HG03442 (cell line): ENCODE measurements around the gene EPB41L4A.
"Not testable (repeated sequence)": the region's sequence is repeated elsewhere in the genome, so short reads cannot be mapped to it uniquely, and the experiment has no call there.

Source experiments
- ATAC-seq: cut with Tn5 transposase; IDR thresholded peaks from one replicate; pipeline ENCODE4 v1.9.1; 2021; ENCODE audit warnings: mild to moderate bottlenecking, moderate library complexity; ENCODE audit not compliant: unreplicated experiment

Gene EPB41L4A

DNA sequence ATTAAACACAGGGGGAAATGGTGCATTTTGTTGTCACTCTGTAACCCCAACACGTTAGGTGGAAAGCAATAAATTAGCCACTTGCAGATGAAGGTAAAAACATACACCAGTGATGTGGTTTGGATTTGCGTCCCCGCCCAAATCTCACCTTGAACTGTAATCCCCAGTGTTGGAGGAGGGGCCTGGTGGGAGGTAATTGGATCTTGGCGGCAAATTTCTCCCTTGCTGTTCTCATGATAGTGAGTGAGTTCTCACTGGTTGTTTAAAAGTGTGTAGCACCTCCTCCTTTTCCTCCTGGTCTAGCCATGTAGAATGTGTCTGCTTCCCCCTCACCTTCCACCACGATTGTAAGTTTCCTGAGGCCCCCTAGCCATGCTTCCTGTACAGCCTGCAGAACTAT, 17.2 kb downstream of the EPB41L4A start:
- ATAC-seq: no peak

DNA sequence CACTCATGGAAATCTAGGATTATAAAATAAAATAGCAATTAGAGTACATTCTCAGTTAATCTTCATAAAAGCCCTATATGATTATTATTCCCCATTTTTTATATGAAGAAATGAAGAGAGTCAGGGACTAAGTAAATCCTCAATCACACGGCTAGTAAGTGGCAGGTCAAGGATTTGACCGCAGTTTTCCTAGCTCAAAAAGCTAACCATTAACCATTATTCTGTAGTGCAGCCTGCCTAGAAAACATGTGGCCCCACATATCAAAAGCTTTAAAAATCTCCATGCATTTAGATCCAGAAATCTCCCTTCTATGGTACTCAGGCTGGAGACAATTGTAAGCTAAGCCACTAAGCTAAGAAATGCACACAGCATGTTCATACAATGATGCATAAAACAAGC, 21.4 kb downstream of the EPB41L4A start:
- no peak for ATAC-seq

DNA sequence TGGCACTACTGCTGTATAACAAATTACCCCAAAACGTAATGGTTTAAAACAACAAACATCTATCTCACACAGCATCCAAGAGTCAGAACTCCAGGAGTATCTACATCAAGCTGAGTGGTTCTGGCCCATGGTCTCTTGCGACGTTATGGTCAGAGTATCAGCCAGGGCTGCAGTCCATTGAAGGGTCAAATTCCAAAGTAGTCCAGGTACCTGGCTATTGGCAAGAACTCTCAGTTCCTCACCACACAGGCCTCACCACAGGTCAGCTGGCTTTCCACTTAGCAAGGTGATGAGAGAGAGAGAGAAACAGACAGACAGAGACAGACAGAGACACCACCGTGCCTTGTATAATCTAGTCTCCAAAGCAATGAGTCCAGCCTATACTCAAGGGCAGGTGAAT, 22.6 kb downstream of the EPB41L4A start:
- ATAC-seq: no peak

DNA sequence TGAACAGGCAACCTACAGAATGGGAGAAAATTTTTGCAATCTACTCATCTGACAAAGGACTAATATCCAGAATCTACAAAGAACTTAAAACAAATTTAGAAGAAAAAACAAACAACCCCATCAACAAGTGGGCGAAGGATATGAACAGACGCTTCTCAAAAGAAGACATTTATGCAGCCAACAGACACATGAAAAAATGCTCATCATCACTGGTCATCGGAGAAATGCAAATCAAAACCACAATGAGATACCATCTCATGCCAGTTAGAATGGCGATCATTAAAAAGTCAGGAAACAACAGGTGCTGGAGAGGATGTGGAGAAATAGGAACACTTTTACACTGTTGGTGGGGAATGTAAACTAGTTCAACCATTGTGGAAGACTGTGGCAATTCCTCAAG, 23.8 kb downstream of the EPB41L4A start:
- ATAC-seq: not testable (repeated sequence)

DNA sequence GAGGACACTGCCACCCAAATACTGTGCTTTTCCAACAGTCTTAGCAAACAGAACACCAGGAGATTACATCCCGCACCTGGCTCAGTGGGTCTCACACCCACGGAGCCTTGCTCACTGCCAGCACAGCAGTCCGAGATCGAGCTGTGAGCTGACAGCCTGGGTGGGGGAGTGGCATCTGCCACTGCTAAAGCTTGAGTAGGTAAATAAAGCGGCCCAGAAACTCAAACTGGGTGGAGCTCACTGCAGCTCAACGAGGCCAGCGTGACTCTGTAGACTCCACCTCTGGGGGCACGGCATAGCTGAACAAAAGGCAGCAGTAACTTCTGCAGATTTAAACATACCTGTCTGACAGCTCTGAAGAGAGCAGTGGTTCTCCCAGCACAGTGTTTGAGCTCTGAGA, 28.8 kb downstream of the EPB41L4A start:
- ATAC-seq: no peak

DNA sequence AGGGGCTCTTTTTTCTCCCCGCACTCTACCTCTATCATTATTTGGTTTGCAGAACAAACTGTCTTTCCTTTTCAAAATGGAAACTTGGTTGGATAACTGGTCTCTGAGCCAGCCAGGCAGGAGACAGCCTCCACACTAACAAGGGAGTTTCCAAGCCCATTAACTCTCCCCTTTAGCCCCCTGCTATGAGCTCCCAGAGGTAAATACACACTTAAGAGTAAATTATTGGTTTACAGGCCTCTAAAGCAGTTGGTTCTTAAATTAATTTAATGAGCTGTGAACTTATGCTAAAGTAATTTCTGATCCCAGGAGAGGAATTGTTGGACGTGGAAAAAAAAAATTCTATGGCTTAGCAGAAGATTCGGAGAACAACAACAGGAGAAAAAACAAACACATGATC, 30.3 kb downstream of the EPB41L4A start:
- no peak for ATAC-seq

DNA sequence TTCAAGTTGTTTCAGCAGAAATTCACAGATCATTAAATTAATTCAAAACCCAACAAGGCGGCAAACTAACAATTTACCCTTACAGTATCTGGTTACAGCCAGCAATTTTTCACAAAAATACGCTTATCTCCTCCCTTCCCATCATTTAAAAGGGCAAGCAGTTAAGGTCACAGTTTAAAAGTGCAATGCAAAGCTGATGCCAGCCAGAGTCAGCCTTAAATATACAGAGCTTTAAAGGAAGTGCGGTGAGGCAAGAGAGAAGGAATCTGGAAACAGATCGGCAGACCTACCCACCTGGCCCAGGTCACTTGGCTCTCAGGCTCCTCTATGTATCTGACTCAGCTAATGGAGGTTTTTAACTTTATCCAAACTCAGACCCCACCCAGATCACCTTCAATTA, 31.0 kb downstream of the EPB41L4A start:
- ATAC-seq: no peak

DNA sequence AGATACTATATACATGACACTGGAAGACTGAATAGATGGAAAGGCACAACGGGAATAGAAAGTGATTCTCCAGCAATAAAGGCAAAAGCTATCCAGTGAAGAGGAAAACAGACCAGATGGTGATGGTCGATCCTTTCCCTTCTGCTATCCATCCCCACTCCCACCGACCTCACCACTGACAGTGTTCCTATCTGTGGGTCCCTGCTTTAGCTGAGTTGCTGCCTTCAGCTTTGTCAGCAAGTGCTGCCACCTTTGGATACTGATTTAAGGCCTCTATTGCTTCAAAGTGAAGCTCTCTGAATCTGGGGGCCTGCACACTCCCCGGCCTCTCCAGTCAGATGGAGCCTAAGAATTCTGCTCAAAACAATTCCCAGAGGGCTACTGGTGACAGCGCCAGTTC, 32.3 kb downstream of the EPB41L4A start:
- ATAC-seq: no peak

DNA sequence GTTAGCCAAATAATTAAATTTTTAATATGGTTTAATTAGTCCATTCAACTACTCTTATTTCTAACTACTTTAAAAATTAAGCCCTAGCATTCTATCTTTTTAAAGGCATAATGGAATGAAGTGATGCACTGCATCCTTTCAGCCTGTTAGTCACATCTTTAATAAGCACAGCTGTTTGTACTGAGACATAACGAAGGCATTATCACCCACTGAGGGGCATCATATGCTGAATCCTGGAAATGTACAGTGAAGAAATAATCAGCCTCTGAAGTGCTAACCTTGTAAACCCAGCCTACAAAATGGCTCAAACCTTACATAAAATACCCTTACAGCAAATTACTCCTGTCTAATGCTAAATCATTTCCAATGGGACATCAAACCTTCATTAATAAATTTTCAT, 33.1 kb downstream of the EPB41L4A start:
- ATAC-seq: no peak

DNA sequence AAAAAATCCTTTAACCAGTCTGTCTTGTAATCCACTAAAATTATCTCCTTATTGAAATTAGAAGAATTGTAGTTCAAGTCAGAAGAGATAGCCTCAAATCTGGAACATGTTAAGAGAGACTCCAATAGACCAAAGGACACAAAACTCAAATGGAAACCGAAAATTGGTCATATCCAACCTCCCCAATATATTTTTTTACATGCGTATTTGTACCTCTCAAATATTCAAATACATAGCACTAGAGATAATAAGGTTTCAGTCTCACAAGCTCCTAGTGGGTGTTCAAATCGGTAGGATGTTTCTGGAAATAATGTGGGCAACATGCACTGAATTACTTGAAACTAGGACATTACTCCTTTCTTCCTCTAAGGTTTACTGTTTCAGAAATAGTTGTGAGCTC, 33.5 kb downstream of the EPB41L4A start:
- no peak for ATAC-seq

DNA sequence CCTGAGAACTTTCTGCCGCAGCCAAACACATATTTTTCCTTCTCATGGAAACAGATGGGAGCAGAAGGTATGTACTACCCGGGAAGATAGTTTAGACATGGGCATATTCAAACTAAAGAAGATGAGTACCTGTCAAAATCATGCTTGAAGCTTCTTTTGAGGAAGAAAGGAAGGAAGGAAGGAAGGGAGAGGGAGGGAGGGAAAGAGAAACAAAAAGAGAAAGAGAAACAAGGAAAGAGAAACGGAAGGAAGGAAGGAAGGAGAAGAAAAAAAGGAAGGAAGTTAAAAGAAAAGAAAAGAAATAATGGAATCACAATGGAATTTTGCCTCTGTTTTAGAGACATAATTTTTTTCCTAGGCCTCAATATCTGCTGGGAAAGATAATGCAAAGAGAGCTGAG, 34.6 kb downstream of the EPB41L4A start:
- ATAC-seq: no peak

DNA sequence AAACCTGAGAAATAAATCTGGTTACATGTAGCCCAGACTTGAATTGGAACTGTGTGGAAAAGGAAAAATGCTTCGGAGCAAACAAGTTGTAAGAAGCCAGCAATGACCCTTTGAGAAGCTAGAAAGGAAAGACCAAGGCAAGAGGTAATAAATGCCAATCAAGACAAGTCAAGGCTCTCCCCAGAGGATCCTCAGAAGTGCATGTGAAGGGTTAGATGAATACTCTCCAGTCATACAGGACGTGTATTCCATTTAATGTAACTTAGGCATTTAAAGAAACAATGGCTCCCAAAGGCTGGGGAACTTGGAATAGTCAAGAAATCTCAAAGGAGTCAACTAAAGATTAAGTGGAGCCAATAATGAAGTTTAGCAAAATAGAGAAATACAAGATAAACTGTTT, 36.2 kb downstream of the EPB41L4A start:
- ATAC-seq: no peak

DNA sequence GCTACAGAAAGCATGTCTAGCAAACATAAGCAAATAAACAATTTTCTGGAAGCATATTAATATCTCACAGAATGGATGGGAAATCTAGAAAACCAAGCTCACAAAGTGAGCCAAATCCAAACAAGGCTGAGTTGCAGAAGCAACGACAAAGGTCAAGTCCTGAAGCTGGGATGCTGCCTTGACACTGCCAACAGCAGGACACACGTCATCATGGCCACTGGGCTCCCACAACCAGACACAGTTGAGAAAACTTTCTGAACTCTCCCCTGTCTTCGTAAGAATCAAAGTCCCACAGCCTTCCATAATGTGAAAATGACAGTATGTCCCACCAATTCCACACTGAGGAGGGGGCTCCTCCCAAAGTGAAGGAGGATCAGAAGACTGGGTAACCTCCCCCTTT, 37.6 kb downstream of the EPB41L4A start:
- no peak for ATAC-seq

DNA sequence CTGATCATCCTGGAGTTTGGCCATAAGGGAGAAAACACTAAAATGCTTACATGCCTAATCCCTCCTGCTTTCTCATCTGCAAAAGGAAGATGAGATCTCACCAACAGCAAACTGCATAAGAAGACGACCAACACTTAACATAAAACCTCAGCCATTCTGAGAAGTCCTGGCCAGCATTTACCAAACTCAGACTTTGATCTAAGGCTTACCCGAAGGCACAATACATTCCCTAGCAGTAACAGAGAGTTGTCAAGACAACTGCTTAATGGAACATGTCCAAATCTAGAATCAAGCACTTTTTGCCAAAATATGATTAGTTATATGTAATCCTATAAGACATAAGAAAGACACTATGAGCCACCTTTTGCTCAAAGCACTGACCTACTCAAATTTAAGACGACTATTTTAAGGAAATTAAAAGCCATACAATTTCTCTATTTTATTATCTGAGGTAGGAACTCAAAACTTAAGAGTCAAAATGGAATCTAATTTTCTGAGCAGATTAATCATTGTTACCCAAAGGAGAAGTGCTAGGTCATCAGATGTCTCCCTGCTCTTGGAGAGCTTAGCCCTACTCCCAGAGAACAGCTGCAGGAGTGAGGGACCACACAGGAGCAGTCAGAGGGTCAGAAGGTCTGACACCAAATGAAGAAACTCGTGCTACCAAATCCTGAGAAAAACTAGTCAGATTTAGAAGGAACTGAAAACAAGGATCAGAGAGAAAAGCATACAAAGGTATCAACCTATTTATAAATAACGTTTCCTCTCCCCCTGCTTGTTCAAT, 39.3 kb downstream of the EPB41L4A start:
- ATAC-seq: no peak

DNA sequence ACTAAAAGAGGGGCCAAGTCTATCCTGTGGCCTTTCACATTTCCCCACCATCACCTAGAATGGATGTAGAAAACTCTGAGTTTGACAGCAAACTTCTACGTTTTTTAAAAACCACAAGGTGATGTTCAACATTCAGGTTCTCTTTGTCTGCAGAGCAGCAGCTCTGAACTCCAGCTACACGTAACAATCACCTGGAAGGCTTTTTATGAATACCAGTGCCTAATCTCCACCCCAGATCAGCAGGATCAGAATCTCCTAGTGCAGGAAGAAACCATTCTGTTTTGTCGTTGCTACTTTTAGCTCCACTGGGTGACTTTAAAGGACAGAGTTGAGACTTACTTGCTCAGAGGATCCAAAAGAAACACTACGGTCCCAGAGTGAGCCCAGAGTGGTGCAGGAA, 44.3 kb downstream of the EPB41L4A start:
- ATAC-seq: no peak

DNA sequence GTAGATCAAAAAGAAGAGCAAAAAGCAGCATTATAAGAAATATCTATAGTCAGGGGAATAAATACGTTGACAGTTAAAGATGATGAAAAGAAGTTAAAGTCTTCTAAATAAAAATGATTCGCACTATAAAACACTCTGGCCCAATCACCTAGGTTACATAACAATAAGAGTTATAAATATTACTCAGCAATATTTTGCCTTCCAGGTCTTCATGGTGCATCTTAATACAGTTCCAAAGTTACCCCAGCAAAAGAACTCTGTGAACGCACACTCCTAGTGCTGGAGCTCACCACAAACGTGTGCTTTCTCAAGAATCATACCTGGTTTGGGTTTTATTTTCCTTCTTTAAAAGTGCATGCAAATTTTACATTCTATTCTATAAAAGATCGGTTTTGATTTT, 44.7 kb downstream of the EPB41L4A start:
- ATAC-seq: no peak

DNA sequence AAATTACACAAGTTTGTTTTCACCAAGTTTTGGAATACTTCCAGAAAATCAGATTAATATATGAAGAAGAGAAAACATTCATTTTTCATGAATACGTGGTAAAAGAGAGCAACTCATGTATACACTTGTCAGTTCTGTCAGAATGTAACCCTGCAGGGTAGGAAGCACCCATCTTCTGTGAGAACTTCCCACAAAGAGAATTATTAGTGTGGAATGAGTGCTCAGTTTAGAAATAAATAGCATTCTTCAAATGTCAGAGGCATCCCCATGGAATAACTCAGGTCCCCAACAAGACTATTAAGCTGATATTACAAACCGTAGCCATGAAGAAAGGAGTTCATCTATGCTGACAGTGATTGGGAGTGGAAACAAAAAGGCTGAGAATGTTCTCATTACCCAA, 45.2 kb downstream of the EPB41L4A start:
- ATAC-seq: no peak

DNA sequence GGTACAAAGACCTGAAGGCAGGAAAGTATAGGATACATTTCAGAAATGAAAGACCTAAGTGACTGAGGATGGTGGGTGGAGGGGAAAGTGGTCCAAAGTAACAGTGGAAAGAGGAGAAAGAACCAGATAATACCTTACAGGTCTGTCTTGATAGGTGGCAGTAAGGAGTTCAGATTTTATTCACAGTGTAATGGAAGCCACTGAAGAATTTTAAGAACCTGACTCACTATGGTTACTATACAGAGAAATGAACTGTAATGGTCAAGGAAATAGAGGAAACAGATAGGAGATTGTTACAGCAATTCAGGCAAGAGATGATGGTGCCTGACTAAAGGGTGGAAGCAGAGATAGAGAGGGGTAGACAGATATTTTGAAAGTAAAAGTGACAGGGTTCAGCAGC, 46.5 kb downstream of the EPB41L4A start:
- no peak for ATAC-seq

DNA sequence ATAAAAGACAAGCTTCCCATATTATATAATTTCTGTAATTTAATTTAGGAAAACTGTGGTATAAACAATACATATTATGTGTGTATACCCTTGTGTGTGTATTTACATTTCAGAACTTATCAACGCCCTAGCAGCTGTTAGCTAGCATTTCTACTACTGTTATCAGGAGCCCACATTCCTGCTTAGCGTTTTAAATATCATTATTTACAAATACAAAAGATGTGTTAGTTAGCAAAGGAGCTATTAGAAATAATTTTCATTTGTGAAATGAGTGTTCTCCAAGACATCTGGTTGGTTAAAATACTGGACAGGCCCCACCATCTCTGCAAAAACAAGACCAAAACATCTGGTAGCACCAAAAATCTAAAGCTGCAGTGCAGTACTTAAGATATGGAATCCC, 48.0 kb downstream of the EPB41L4A start:
- no peak for ATAC-seq

DNA sequence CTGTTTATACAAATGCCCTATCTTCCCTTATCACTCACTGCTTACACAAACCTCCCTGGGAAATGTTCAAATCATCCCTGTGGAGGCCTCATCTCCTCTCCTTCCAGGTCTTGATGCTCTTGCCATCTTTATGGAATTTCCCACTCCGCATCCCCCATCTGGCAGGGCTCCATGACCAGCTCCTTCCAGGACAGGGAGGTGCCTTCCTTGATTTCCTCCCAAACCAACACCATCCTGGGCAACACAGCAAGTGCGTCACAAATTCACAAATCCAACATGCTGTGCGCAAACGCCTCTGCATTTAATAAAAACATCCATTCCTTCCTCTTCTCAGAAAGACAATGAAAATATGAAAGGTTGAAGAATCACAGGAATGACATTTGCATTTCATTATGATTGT, 51.7 kb downstream of the EPB41L4A start:
- ATAC-seq: no peak

DNA sequence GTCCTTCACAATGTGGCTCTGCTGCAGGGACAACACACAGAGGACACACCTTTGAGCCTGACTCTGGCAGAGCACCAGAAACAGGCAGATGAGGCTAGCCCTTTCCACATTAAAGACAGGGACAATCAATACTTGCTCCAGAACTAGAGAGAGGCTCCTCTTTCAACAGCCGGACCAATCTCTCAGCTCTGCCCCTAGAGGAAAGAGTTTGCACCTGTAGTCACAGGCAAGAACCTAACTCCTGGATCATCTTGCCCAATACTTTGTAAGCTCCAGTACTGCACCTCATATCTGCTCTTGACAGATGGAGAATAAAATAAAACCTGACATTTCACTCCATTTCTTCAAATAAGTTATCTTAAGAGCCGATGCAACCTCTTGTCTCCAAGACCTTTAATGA, 52.1 kb downstream of the EPB41L4A start:
- ATAC-seq: no peak

DNA sequence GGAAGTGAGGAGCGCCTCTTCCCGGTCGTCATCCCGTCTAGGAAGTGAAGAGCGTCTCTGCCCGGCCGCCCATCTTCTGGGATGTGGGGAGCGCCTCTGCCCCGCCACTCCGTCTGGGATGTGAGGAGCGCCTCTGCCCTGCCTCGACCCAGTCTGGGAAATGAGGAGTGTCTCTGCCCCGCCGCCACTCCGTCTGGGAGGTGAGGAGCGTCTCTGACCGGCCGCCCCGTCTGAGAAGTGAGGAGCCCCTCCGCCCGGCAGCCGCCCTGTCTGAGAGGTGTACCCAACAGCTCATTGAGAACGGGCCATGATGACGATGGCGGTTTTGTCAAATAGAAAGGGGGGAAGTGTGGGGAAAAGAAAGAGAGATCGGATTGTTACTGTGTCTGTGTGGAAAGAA, 58.3 kb downstream of the EPB41L4A start:
- not testable (repeated sequence) for ATAC-seq
